ENCODE measurements around the gene HNRNPLL.

DNA sequence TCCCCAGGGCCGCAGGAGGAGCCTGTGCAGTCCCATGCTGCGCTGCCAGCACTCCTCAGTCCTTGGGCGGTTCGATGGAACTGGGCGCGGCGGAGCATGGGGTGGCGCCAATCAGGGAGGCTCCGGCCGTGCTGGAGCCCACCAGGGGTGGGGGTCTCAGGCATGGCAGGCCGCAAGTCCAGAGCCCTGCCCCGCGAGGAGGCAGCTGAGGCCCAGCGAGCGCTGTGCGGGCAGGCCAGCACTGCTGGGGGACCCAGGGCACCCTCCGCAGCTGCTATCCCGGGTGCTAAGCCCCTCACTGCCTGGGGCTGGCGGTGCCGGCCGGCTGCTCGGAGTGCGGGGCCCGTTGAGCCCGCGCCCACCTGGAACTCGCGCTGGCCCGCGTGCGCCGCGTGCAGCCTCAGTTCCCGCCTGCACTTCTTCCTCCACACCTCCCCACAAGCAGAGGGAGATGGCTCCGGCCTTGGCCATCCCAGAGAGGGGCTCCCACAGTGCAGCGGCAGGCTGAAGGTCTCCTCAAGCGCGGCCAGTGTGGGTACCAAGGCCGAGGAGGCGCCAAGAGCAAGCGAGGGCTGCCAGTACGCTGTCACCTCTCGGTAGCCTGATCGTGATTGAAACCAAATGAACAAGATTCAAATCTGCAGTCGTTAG is 40.4 kb upstream of the HNRNPLL start:
- TF ChIP-seq, protein P1, sequence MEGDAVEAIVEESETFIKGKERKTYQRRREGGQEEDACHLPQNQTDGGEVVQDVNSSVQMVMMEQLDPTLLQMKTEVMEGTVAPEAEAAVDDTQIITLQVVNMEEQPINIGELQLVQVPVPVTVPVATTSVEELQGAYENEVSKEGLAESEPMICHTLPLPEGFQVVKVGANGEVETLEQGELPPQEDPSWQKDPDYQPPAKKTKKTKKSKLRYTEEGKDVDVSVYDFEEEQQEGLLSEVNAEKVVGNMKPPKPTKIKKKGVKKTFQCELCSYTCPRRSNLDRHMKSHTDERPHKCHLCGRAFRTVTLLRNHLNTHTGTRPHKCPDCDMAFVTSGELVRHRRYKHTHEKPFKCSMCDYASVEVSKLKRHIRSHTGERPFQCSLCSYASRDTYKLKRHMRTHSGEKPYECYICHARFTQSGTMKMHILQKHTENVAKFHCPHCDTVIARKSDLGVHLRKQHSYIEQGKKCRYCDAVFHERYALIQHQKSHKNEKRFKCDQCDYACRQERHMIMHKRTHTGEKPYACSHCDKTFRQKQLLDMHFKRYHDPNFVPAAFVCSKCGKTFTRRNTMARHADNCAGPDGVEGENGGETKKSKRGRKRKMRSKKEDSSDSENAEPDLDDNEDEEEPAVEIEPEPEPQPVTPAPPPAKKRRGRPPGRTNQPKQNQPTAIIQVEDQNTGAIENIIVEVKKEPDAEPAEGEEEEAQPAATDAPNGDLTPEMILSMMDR (IDR thresholded peaks at IDR 0.05): no peak
- no peak for TF ChIP-seq POLR2A (IDR thresholded peaks at IDR 0.05)

All from esophagus squamous epithelium (tissue), 4 donors.